Stomach (tissue), 4 donors: ENCODE data around the gene SCYL3.

Source experiments
- EP300 ChIP-seq: sonication (generic); formaldehyde crosslinking; IDR thresholded peaks from one replicate; pipeline ENCODE4 v1.6.1; 2017; ENCODE audit warnings: antibody characterized with exemption
- TF ChIP-seq, protein P1 (sequence below), 7 experiments: fragments of 450-650 bp in 4 of 7; fragments of 200-600 bp in 3 of 7; sonication (generic) in 3 of 7; IDR thresholded peaks; one replicate each; pipeline ENCODE4 v1.5.1; 2016 to 2019; ENCODE audit warnings: antibody characterized with exemption in 7 of 7, control low read depth in 2 of 7, mild to moderate bottlenecking in 1 of 7

DNA sequence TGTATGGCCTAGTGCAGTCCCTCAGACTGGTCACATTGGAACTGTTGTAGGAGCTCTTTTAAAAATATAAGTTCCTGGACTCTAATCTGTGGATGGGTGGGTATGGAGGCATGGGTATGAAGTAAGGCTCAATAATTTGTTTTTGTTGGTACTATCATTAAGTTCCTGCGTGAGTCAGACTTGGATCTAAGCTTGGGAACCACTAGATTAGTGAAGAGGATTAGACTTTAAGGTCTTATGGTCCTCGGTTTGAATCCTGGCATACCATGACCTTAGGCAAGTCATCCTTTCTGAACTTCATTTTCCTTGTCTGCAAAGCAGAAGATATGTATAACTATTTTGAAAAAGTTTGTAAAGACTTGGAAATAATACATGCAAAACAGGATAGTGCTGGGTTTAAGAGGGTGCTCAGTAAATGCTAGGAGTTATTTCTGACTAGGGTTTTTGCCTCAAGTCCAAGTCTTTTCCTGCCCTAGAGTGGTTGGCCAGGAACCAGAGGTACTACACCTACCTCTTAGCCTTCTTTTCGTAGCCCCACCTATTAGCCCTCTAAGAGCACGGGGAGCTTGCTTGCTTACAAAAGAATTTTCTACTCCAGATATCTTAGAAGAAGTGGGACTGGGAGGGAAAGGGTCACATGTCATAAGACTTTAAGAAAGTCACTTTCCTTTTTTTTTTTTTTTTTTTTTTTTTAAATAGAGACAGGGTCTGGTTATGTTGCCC is 60.4 kb downstream of the SCYL3 start:
- TF ChIP-seq EP300, result no peak
- TF ChIP-seq, protein P1, sequence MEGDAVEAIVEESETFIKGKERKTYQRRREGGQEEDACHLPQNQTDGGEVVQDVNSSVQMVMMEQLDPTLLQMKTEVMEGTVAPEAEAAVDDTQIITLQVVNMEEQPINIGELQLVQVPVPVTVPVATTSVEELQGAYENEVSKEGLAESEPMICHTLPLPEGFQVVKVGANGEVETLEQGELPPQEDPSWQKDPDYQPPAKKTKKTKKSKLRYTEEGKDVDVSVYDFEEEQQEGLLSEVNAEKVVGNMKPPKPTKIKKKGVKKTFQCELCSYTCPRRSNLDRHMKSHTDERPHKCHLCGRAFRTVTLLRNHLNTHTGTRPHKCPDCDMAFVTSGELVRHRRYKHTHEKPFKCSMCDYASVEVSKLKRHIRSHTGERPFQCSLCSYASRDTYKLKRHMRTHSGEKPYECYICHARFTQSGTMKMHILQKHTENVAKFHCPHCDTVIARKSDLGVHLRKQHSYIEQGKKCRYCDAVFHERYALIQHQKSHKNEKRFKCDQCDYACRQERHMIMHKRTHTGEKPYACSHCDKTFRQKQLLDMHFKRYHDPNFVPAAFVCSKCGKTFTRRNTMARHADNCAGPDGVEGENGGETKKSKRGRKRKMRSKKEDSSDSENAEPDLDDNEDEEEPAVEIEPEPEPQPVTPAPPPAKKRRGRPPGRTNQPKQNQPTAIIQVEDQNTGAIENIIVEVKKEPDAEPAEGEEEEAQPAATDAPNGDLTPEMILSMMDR (IDR thresholded peaks at IDR 0.05), result no peak
